DLD1 (cell line): Measurements from ENCODE around the gene FAM107B.
"Not testable (repeated sequence)": the region's sequence is repeated elsewhere in the genome, so short reads cannot be mapped to it uniquely, and the experiment has no call there.

Experiments
- in situ Hi-C: cut with HindIII; loops from 2 replicates; pipeline ENCODE4 v1.10.0; 2017; ENCODE audit warnings: low sequenced_read_pairs

FAM107B gene

DNA sequence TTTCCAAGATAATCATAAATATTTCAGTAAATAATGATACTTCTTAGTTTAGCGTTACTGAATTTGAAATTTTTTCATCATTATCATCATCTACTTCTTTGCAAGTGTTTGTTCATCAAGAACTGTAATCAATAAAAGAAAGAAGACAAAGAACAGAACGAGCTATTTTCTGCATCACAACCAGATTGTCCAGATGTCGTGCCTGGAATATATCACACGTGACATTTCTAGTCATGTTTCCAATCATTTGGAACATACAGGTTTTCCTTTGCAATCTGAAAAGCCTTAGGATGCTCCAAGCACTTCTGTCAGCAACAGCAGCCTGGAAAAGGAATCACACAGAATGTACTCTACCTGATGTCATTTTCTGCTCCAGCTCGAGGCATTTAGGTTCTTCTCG lies 107.4 kb downstream of the FAM107B start:
- in situ Hi-C loops, result no loop called here

DNA sequence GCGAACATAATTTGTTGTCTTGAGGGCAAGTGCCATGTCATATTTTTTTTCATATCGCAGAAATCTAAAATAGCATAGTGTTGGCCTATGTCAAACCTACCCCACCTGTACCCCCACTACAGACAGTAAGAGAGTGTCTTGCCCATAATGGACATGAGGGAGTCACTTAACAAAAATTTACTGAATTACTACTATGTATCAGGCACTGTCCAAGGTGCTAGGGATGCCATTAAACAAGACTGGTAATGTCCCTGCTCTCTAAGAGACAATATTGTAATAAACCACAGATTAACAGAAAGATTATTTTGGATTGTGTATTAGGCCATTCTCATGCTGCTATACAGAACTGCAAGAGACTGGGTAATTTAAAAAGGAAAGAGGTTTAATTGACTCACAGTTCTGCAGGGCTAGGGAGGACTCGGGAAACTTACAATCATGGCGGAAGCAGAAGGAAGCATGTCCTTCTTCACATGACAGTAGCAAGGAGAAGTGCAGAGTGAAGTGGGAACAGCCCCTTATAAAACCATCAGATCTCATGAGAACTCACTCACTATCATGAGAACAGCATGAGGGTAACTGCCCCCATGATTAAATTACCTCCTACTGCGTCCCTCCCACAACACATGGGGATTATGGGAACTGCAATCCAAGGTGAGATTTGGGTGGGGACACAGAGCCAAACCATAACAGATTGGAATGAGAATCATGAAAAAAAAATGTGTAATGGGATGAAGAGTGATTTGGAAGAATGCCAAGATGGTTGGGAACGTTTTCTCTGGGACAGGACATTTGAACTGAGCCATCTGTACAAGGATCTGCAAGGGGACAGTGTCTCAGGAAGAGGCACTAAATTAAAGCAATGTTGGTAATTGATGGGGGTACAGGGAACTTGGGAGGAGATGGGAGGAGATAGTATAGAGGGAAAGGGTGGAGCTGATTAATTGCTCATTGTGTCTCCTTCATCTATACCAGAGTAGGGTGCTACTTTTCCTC lies 108.5 kb downstream of the FAM107B start:
- in situ Hi-C loops, result no loop called here

DNA sequence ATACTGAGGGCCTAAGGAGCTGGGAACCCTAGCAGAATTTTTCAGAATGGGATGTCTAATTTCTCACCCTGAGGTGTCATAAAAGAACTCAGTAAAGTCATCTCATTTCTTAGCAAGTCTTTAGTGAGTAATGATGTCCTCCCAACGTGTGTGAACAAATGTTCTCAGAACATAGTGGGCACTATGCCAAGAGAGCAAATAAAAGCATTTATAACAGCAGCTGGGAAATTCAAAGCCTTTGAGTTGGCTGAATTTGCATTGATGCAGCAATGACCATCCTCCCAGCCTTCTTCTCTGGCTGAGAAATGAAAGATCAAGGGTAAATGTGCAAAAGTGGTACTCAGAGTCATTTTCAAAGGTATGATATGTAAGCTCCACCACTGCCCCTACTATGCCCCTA lies 109.4 kb downstream of the FAM107B start:
- in situ Hi-C loops, result no loop called here

DNA sequence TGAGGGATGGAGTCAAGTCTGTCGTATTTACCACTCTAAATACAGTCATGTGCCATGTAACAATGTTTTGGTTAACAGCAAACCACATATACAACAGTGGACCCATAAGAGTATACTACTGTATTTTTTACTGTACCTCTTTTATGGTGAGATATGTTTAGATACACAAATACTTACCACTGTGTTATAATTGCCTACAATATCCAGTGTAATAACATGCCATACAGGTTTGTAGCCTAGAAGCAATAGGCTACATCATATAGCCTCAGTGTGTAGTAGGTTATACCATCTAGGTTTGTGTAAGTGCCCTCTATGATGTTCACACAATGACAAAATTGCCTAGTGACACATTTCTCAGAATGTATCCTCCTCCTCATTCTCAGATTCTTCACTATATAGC lies 110.4 kb downstream of the FAM107B start:
- in situ Hi-C loops, result no loop called here

DNA sequence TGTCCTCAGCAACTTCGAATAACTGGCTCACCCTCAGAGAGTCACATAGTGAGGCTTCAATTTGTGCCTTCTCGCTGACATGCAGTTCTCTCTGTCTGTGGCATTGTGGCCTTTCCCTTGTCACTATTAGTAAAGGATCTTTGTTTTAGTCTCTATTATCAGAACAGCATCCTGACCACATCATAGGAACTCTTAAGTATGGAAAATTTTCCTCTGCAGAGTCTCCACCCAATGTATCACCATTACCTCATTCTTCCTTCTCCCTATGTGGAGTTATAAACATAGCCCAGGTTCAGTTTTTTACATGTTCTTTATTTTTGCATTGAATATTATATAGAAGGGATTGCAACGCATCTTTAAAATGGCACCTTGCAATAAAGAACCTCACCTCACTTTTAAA lies 112.9 kb downstream of the FAM107B start:
- in situ Hi-C loops, result no loop called here

DNA sequence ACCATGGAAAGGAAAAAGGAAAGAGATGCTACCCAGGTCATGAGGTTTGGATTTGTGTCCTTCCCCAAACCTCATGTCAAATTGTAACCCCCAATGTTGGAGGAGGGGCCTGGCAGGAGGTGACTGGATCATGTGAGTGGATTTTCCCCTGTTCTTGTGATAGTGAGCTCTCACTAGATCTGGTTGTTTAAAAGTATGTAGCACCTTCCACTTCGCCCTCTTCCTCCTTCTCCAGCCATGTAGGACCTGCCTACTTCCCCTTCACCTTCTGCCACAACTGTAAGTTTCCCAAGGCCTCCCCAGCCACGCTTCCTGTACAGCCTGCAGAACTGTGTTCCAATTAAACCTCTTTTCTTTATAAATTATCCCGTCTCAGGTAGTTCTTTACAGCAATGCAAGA lies 113.9 kb downstream of the FAM107B start:
- in situ Hi-C loops, result no loop called here

DNA sequence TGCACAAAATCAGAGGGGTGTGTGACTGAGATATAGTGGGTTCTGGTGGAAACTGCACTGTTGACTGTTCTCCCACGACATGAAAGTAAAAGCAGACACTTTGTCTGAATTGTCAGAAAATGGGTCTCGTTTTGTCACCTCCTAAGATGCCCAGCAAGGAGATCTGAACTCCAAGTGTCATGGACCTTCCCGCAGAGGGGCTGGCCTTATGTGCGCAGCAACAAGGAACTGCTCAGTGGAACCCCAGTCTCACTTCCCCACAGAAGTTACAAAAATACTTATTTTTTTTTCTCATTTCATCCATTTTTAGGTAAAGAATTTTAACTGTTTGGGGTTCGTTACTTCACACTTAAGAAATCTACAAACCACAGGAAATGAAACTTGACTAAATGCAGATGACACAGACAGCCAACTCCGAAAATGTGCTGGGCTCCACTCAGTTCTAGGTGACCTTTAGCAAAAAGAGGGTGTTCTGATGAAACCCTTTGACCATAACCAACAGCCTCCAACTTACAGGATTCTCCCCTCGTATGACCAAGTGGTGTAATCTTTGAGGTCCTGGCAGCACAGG lies 115.0 kb downstream of the FAM107B start:
- in situ Hi-C loops, result no loop called here

DNA sequence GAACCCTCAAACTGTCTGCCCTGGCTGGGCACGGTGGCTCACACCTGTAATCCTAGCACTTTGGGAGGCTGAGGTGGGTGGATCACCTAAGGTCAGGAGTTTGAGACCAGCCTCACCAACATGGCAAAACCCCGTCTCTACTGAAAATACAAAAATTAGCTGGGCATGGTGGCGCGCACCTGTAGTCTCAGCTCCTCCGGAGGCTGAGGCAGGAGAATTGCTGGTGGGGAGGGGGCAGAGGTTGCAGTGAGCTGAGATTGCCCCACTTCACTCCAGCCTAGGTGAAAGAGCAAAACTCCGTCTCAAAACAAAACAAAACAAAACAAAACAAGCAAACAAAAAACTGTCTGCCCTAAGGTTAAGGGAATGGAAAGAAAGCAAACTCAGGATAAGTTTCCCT lies 115.6 kb downstream of the FAM107B start:
- in situ Hi-C loops, result not testable (repeated sequence)

DNA sequence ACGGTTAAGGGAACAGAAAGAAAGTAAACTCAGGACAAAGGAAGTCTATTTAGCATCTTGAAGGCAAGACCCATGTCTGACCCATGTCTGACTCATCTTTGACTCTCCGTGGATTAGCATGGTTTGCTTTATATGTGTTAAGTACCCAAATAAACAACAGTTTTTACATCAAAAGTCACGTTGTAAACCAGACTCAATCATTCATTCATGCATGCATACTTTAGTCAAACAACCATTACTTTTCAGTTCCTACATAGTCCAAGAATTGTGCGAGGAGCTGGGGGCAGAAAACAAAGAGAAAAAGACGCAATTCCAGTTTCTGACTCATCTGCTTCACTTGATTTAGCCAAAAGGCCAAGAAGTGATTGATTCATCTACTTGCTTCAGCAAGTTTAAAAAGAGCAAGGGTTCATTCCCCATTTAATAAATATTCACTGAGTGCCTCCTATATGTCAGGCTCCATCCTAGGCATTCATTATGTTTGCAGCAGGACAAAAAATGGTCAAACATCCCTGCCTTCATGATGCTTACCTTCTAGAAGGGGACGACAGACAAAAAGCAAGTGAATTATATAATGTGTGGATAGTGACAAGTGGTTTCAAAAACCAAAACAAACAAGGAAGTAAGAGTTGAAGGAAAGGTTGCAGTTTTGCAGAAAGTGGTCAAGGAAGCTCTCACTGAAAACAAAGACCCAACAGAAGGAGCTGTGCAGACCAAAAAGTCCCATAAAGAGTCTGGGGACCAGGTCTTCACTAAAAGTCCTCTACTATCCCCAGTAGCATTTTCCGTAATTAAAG lies 116.2 kb downstream of the FAM107B start:
- in situ Hi-C loops, result no loop called here

DNA sequence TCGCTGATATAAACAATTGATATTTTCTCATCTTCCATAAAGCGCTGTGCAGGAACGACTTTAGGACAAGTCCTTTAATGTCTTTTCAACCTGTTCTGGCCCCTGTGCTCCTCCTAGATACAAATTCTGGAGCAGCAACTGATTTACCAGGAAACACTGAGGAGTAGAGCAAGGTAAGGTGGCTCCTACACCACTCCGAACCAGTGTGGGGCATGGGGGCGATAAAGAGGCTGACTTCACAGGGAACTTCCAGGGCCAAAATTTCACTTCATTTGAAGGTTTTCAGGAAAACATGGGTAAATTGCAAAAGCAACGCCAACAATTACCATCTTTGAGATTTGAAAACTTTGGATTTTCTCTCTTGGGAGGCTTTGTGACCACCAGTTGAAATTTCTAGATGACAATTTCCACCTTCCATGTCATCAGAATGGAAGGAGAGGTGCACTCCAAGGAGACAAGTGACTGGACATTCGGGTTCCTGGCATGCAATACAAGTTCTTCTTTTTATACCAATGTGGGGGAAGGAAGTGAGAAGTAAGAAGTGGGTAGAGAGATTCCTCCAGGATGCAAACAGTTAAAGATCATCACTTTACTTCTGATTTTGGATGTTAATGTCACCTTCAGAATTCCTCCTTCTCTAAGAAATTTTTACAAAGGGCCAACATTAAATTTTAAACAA lies 118.5 kb downstream of the FAM107B start:
- in situ Hi-C loops, result no loop called here

DNA sequence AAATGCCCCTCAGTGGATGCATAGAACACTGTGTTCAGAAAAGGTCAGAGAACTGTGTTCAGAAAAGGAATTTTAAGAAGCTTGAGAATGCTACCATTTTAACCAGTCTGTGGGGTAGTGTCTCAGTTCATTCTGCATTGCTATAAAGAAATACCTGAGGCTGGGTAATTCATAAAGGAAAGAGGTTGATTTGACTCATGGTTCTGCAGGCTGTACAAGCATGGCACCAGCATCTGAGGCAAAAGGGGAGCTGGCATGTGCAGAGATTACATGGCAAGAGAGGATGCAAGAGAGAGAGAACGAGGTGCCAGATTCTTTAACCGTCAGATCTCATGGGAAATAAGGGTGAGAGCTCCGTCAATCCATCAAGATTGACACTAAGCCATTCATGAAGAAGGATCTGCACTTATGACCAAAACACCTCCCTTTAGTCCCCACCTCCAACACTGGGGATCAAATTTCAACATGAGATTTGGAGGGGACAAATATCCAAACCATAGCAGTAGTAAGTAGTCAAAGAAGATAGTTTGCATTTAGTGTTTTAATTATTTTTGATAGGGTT lies 119.8 kb downstream of the FAM107B start:
- in situ Hi-C loops, result no loop called here

DNA sequence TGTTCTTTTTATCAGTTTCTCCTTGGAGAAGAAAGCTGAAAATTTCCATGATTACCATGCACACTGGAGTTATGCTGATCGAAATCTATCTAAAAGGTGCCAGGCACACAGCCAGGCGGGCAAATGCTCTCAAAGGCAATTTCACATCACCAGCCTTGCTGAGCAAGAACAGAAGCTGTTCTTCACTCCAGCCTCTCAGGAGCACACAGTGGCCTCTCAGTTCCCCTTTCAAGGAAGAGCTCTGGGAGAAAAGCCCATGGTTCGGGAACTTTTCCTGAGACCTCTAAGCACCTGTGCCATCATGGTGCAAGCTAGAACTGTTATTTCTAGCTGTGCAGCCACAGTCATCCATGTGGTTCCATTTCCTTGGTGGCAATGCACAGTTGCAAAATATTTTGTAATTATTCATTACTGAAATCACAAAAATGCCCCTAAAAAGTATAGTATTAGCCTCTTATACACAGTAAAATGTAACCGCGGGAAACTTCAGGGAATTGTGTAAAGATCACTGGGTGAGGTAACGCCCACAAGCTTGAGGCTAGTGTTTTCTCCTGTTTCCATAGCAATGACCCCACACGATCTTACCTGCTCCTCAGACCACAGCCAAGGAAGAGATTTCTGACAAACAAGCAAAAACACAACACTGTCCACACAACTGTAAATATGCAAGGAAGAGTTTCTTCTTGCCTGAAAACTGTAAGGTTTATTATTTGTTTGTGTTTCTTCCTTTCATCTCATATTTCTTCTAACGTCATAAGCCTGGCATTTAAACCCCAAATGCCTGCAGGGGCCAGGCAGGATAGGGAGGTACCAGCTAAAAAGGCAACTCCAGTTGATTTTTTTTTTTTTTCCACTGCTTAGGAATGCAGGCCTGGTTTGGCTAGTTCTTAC lies 121.2 kb downstream of the FAM107B start:
- in situ Hi-C loops, result no loop called here

DNA sequence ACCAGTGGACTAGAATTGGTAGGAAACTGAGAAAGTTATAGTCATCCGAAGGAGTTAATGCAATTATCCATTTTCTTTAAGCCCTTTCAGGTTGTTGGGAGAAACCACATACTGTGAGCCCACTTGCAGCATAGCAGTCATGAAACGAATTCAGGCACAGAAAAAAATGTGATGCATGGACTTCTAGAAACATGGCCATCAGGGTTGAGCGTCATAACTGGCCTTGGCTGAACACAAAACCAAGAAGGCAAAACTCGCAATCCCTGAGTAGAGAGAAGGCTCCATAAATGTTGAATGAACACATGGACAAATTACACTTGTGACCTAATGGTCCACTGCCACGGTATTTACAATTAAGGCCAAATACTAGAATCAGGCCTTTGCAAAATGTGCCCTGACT lies 121.9 kb downstream of the FAM107B start:
- in situ Hi-C loops, result no loop called here

DNA sequence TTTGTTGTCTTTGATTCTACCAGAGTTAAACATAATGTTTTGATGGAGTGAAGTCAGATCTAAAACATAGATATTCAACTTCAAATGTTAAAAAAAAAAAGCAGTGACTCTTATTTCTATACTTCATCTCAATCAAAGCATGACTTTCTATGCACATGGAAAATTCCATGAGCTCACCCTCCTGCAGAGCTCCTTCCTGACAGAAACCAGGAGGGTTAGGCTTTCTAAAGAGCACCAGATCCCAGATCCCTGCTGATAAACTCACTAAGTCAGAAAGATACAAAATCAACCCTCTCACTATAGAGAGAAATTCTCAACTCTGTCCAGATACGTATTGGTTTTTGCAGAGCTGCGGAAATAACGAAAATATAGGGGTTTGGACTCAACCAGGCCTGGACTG lies 122.6 kb downstream of the FAM107B start:
- in situ Hi-C loops, result no loop called here

DNA sequence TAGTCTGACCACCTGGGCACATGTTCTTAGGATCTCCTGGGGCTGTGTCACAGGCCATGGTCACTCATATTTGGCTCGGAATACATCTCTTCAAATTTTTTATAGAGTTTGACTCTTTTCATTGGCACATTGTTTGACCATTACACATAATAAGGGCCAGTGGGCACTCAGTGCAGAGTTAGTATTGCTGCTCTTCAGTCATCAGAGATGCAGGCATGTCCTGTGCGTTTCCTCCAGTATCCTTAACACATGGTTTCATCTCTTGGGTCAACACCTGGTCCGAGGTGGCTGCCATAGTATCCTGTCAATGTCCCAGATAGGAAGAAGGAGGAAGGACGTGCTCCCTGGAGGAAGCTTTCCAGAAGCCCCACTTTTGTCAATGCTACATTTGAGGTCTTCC lies 125.0 kb downstream of the FAM107B start:
- in situ Hi-C loops, result no loop called here

DNA sequence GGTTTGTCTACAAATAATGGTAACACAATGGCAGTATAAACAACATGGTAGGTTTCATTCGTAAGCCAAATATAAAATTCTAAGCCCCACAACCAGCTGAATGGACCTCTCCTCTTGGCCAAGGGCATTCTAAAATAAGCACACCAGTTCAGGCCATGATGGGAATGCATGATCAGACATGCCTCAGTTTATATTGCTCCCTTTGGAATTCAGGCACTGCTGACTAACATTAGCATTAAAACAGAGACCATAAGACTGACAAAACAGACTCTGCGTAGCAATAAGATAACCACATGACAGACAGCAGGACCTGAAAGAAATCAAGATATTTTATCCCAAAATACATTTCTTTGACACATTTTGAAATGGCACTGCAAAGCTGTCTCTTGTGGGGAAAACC lies 125.8 kb downstream of the FAM107B start:
- in situ Hi-C loops, result no loop called here

DNA sequence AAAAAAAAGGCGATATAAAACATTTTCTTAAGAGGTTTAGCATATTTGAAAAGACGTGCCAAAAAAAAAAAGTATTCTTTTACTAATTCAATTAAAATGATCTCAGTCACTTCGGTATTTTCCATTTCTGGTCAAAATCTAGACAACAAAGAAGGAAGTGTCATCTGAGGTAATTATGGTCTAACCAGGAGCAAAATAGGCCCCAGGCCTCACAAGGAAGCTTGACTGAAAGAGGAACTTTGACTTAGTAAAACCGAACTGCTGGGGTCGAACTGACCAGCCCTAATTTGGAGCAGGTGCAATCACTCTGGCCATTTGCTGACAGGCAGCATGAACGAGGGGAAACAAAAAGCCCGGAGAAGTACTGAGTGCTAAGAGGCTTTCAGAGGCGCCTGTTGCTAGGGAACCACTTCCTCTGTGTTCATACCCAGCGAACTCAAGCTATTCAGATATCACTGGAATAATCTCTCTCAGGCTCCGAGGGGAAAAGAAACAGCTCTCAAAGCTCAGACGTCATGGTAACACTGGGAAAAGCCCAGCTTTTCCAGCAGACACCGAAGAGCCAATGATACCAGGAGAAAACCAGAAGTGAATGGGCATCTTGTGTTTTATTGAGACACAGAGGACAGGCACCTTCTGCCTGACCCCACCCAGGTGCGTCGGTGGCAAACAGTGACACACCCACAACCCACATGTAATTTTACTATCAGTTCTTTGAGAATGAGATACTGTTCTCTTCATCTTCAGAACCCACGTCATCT lies 126.5 kb downstream of the FAM107B start:
- in situ Hi-C loops, result no loop called here

DNA sequence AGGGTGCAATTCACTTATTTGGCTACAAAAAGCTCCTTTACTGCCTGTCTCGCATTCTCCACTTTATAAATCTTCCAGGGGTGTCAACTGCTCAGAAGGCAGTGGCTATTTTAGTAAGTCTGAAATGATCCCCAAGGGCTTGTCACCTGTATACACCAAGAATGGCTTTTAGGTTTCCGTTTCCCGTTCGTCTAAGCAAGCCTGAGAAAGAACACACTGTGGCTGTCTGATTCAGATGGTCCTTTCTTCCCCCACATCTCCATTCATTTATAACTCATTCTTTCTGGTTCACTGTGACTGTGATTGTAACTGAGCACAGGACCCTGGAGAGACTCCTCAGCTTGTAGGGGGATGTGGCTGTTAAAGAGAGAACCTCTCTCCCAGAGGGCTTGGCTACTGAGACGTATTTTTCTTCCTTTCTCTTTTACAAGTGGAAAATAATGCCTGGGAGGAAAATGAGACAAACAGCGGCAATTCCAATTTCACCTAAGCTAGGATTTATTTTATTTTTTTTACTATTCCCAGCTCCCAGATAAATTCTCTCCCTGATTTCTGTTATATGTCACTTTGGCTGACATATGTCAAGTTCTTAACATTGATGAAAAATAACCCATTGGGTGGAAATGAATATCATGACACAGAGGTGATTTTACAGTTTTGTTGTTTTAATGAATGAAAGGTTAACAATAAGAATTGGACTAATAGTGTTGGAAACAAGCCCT lies 129.3 kb downstream of the FAM107B start:
- in situ Hi-C loops, result no loop called here
